ENCODE results near the gene MEAK7.

Gene MEAK7

DNA sequence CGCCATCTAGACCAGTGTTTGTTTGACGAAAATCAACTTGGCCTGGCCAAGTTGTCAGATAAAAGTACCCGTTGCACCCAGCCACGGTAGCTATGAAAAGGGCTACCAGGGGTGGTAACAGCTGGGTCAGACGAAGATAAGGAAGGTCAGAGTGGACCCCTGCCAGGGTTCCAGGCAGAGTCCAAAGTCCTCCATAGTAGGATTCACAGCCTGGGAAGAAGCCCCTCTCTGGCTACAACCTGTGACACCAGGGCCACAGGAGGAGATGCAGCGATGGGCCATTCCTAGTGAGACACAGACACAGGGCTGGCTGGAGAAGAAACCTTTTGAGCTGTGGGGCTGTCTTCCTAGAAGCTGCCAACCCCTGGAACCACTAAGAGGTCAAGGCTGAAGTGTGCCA, 39.3 kb downstream of the MEAK7 start:
- DNase-seq (ENCODE audit: low read depth): no peak

DNA sequence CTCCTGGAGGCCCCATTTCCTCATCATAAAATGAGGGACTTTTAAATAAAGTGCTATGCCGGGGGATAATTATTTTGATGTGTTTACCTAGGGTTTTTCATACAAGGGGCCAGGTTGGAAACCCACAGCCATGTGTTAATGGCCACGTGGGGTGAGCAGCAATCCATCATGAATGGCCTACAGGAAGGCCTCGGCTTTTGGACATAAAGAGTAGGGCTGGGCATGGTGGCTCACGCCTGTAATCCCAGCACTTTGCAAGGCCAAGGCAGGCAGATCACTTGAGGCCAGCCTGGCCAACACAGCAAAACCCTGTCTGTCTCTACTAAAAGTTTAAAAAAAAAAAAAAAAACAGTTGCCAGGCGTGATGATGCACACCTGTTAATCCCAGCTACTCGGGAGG, 40.3 kb downstream of the MEAK7 start:
- DNase-seq (ENCODE audit: low read depth): no peak

- no peak for DNase-seq (ENCODE audit: low read depth)
These were observed 41.2 kb downstream of the MEAK7 start for GRCh38 chr16:84463221-84463620.

DNA sequence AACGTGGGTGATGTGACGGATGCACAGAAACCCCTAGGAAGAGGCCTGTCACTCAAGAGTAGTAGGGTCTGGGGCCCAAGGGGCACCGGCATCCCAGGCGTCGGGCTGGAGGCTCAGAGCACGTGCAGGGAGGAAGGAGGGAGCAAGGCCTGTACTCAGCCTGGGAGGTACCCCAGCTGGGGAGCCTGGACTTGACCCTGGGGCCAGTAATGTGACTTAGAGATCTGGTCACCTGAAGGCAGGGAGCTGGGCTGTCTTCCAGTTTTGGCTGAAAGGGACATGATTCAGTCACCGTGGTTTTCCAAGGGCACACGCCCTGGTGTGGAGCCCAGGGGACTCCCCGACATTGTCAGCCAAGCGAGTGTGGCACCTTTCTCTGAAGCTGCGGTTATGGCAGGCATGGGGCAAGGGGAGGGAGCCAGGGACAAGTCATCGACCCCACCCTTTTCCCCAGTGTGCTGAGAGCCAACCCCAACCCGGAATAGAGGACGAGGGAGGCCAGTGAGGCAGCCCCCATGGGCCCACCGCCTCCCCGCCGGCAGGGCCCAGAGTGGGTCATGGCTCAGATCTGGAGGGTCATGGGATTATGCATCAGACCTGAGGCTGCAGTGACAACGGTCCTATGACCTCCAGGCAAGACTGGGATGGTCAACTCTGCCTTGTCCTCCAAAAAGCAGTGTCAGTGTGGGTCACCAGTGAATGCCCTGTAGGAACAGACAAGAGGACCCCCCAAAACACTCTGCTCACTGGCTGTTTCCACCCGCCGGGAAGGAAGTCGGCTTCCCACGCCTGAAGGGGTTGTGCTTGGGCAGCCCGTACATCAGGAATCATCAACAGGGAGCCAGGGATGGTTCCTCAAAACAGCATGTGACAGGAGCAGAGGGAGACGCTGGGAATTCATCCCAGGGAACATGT, 41.9 kb downstream of the MEAK7 start:
- DNase-seq (ENCODE audit: low read depth): no peak

- no peak for DNase-seq (ENCODE audit: low read depth)
These were observed 42.8 kb downstream of the MEAK7 start for GRCh38 chr16:84461413-84462295.

DNA sequence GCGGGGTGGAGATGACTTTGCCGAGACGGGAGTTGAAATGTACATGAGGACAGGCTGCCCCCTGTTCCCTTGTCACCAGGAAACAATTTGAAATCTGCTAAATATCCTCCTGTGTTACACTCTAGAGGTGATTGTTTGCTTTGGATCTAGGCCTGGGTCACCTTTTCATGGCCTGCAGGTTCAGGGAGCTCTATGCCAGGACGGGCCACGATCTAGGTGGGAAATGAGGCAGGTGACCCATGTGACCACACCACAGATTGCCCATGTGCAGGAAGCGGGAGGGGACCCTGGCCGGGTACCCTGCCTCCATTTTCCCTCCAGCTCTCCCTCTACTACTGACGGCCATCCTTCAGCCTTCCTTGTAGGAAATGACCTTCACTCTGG, 43.4 kb downstream of the MEAK7 start:
- DNase-seq (ENCODE audit: low read depth): no peak

- DNase-seq (ENCODE audit: low read depth): no peak
These were observed 43.9 kb downstream of the MEAK7 start for GRCh38 chr16:84460406-84461028.

DNA sequence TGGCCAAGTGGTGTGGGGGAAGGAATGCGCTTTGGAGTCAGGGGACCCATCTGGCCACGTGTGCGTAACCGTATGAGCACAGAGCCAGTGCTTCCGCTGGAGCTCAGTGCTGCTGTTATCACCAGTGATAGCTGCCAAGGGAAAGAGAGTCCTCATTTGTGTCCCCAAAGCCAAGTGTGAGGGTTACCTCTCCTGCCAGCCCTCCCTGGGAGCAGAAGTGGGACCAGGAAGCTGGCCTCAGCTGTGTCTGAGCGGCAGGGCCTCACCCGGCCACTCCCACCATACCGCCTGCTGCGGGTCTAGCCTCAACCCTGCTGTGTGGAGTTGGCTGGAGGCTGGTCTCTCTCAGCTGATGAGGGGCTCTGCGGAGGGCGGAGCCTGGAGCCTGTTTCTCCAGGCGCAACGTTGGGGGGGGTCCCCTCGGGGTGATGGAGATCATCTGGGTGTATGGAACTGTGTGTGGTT, 44.5 kb downstream of the MEAK7 start:
- DNase-seq (ENCODE audit: low read depth): no peak

GRCh38 chr16:84459533-84459894, 44.9 kb downstream of the MEAK7 start:
- no peak for DNase-seq (ENCODE audit: low read depth)

- DNase-seq (ENCODE audit: low read depth): no peak
These were observed 45.6 kb downstream of the MEAK7 start for GRCh38 chr16:84458606-84459532.

DNA sequence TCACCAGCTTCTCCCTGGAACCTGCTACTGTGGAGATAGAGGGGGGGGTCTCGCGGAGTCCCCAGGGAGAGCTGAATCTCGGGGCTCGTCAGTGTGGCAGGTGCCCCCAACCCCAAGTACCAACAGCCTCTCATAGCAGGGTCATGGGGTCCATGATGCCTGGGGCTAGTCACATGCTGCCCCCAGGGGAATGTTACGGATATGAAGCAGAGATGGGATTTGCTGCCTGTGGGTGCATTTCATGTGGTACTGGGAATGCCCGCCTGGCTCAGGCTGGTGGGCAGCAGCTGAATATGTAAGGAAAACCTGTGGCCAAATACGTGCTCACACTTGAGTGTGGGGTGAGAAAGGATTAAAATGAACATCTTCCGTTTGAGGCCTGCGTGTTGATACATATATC, 49.4 kb downstream of the MEAK7 start:
- no peak for DNase-seq (ENCODE audit: low read depth)
